Panc1 (cell line): ENCODE measurements around the gene MED13L. TPM values are rescaled to one million over a fixed set of nuclear protein-coding genes. Genes with fewer than 3 reads are reported as not detected.

Source experiments
- ATAC-seq: fragments of 200-7000 bp; cut with Tn5 transposase; 2 replicates; pipeline ENCODE4 v1.9.1; 2020; ENCODE audit warnings: mild to moderate bottlenecking, moderate library complexity
- BruUV-seq: library from RNA; stranded (reverse); fragments of 400-500 nt; replicated peaks from 2 replicates; lab custom pipeline; 2021; lab: Mats Ljungman, UMichigan
- CTCF ChIA-PET: fragments of 300-600 bp; sonication (Branson Sonifier 250); formaldehyde crosslinking; loops from one replicate; lab custom pipeline; 2022; ENCODE audit warnings: antibody characterized with exemption; lab: Charles Lee
- POLR2A ChIA-PET: fragments of 300-600 bp; sonication (Branson Sonifier 250); formaldehyde crosslinking; loops from one replicate; lab custom pipeline; 2022; ENCODE audit warnings: antibody characterized with exemption; lab: Charles Lee
- DNase-seq: peaks from one replicate; pipeline ENCODE4 v3.0.0-alpha.2; 2010; ENCODE audit warnings: low read depth, low spot score
- H3K27ac ChIP-seq: 2 replicates; pipeline ENCODE4 v1.5.1; 2011; ENCODE audit warnings: mild to moderate bottlenecking, low read length, inconsistent platforms
- H3K27me3 ChIP-seq: fragments of 200-500 bp; sonication (Bioruptor generic); 2 replicates; pipeline ENCODE4 v1.6.0; 2014; ENCODE audit warnings: low read length, inconsistent platforms; ENCODE audit not compliant: control insufficient read depth, insufficient read depth
- H3K36me3 ChIP-seq: fragments of 200-500 bp; sonication (Bioruptor generic); 2 replicates; pipeline ENCODE4 v1.5.1; 2014; ENCODE audit warnings: inconsistent platforms, mild to moderate bottlenecking, low read length, moderate library complexity; ENCODE audit not compliant: control insufficient read depth, insufficient read depth
- H3K4me1 ChIP-seq: 2 replicates; pipeline ENCODE4 v1.5.1; 2011; ENCODE audit warnings: inconsistent platforms, mild to moderate bottlenecking, low read length, moderate library complexity; ENCODE audit not compliant: control insufficient read depth, insufficient read depth
- H3K4me3 ChIP-seq, 2 experiments: 2 replicates each; pipeline ENCODE4 v1.5.1; 2011 to 2012; ENCODE audit warnings: low read depth in 2 of 2, low read length in 2 of 2, mild to moderate bottlenecking in 2 of 2, inconsistent platforms in 1 of 2, moderate library complexity in 1 of 2
- H3K9me3 ChIP-seq: fragments of 200-500 bp; sonication (Bioruptor generic); 2 replicates; pipeline ENCODE4 v1.5.1; 2014; ENCODE audit warnings: low read depth, mild to moderate bottlenecking, inconsistent platforms, low read length, moderate library complexity; ENCODE audit not compliant: control insufficient read depth, insufficient read depth
- CTCF ChIP-seq: fragments of 450-650 bp; IDR thresholded peaks from 2 replicates; pipeline ENCODE4 v1.5.1; 2017; ENCODE audit warnings: mild to moderate bottlenecking
- POLR2AphosphoS5 ChIP-seq: IDR thresholded peaks from 2 replicates; pipeline ENCODE4 v1.6.1; 2012; ENCODE audit warnings: mild to moderate bottlenecking, low read depth, low read length, moderate library complexity
- REST ChIP-seq, 2 experiments: IDR thresholded peaks; 2 replicates each; pipeline ENCODE4 v1.6.1; 2011 to 2012; ENCODE audit warnings: low read depth in 2 of 2, control low read depth in 1 of 2, low read length in 1 of 2, mild to moderate bottlenecking in 1 of 2, moderate library complexity in 1 of 2; ENCODE audit not compliant: insufficient read depth in 1 of 2
- SIN3A ChIP-seq: IDR thresholded peaks from 2 replicates; pipeline ENCODE4 v1.6.1; 2012; ENCODE audit warnings: low read depth, mild to moderate bottlenecking, low read length, moderate library complexity, borderline replicate concordance; ENCODE audit not compliant: insufficient read depth
- TCF7L2 ChIP-seq: IDR thresholded peaks from 2 replicates; pipeline ENCODE4 v1.6.1; 2011; ENCODE audit warnings: mild to moderate bottlenecking, low read depth, low read length, inconsistent platforms
- in situ Hi-C: cut with HindIII; loops from 2 replicates; pipeline ENCODE4 v1.10.0; 2016; ENCODE audit warnings: low sequenced_read_pairs, low pct_unique_long_range_greater_than_20kb
- intact Hi-C: fragments of 100-400 bp; cut with micrococcal nuclease; formaldehyde crosslinking; loops from one replicate; pipeline ENCODE4 v1.10.0; 2022; ENCODE audit not compliant: unreplicated experiment
- total RNA-seq: library from RNA; stranded (reverse); gene quantifications from one replicate; pipeline ENCODE4 v1.2.1, GENCODE V29; 2021; ENCODE audit not compliant: unreplicated experiment

Gene MED13L
- total RNA-seq, 1 experiment from 2014 or later, result 170 TPM

- in situ Hi-C loops (no loop called here), intact Hi-C loops (no loop called here)
- Histone ChIP-seq H3K36me3 (peaks cover 2% of the 10 kb centered on the region; the same call in 1 of the 2 replicates), H3K4me3 (no peak overlapping the region), H3K27me3 (no peaks in the 10 kb centered on the region), H3K27ac (no peak overlapping the region), H3K9me3 (no peaks in the 10 kb centered on the region), H3K4me1 (peaks cover 9% of the 10 kb centered on the region; the same call in 1 of the 2 replicates)
- no peak for ATAC-seq
- POLR2A ChIA-PET, result no interaction called here
- CTCF ChIA-PET, result no interaction called here
- no peak for TF ChIP-seq SIN3A
- TF ChIP-seq TCF7L2, result 0 out of 2 replicates have a peak, but pooled peaks have one; percentile 37
- no peak for DNase-seq
- no TSS peak for BruUV-seq
Measured at GRCh38 chr12:116092776-116093175, 184.7 kb downstream of the MED13L start.

GRCh38 chr12:116092162-116092561 is 185.3 kb downstream of the MED13L start:
- CTCF ChIA-PET, result no interaction called here
- POLR2A ChIA-PET, result interaction anchor here (0.6 kb wide), 1 partner anchor 40 kb away, joined by 4 read pairs; no protein-coding TSS in a partner anchor
- no TSS peak for BruUV-seq
- no peak for DNase-seq
- TF ChIP-seq SIN3A, result no peak
- TF ChIP-seq REST (IDR thresholded peaks at IDR 0.05; ENCODE audit: insufficient read depth in 1 of 2, low read depth in 2 of 2, low read length in 1 of 2), result no peak
- no peak for TF ChIP-seq POLR2AphosphoS5
- H3K27ac ChIP-seq, result no peak overlapping the region
- in situ Hi-C loops (no loop called here), intact Hi-C loops (no loop called here)
- H3K27me3 ChIP-seq, result no peaks in the 10 kb centered on the region
- H3K9me3 ChIP-seq, result no peaks in the 10 kb centered on the region
- ATAC-seq, result no peak
- H3K4me1 ChIP-seq, result peaks cover 9% of the 10 kb centered on the region; the same call in 1 of the 2 replicates
- H3K36me3 ChIP-seq, result peaks cover 2% of the 10 kb centered on the region; the same call in 1 of the 2 replicates
- no peak overlapping the region for H3K4me3 ChIP-seq

GRCh38 chr12:116091579-116091978 is 185.9 kb downstream of the MED13L start:
- TF ChIP-seq TCF7L2 (no peak), SIN3A (no peak), REST (IDR thresholded peaks at IDR 0.05; ENCODE audit: insufficient read depth in 1 of 2, low read depth in 2 of 2, low read length in 1 of 2) (no peak), CTCF (no peak), POLR2AphosphoS5 (no peak)
- Histone ChIP-seq H3K27ac (no peak overlapping the region), H3K36me3 (peaks cover 2% of the 10 kb centered on the region; the same call in 1 of the 2 replicates), H3K9me3 (no peaks in the 10 kb centered on the region), H3K4me1 (peaks cover 9% of the 10 kb centered on the region; the same call in 1 of the 2 replicates), H3K4me3 (no peak overlapping the region), H3K27me3 (no peaks in the 10 kb centered on the region)
- in situ Hi-C loops (no loop called here), intact Hi-C loops (no loop called here)
- ATAC-seq (no peak), DNase-seq (no peak)
- POLR2A ChIA-PET, result interaction anchor here (0.6 kb wide), 1 partner anchor 41 kb away, joined by 4 read pairs; no protein-coding TSS in a partner anchor
- CTCF ChIA-PET, result interaction anchor here (0.6 kb wide), 1 partner anchor 15 kb away, joined by 3 read pairs; no protein-coding TSS in a partner anchor
- no TSS peak for BruUV-seq
